RWPE2 (cell line): ENCODE measurements around the gene PBX1.

Experiments used
- ATAC-seq: fragments of 200-7000 bp; cut with Tn5 transposase; 3 replicates; pipeline ENCODE4 v1.9.1; 2021; ENCODE audit warnings: low read depth
- DNase-seq: peaks from one replicate; pipeline ENCODE4 v3.0.0-alpha.2; 2020; ENCODE audit warnings: low spot score
- H3K27ac ChIP-seq: fragments of 450-650 bp; 2 replicates; pipeline ENCODE4 v1.5.1; 2017; ENCODE audit warnings: mild to moderate bottlenecking; ENCODE audit not compliant: poor library complexity, severe bottlenecking
- H3K27me3 ChIP-seq: fragments of 250-450 bp; sonication (Bioruptor Pico); 2 replicates; pipeline ENCODE4 v1.5.1; 2021; ENCODE audit warnings: mild to moderate bottlenecking, moderate library complexity; ENCODE audit not compliant: insufficient read depth, poor library complexity, severe bottlenecking
- H3K36me3 ChIP-seq: fragments of 250-450 bp; sonication (Bioruptor Pico); 2 replicates; pipeline ENCODE4 v1.5.1; 2020; ENCODE audit warnings: low read depth, mild to moderate bottlenecking, moderate library complexity
- H3K4me1 ChIP-seq: fragments of 250-450 bp; sonication (Bioruptor Pico); 2 replicates; pipeline ENCODE4 v1.5.1; 2021; ENCODE audit warnings: mild to moderate bottlenecking, moderate library complexity; ENCODE audit not compliant: insufficient read depth, poor library complexity, severe bottlenecking
- H3K4me3 ChIP-seq: fragments of 250-450 bp; sonication (Bioruptor Pico); 2 replicates; pipeline ENCODE4 v1.5.1; 2021; ENCODE audit warnings: mild to moderate bottlenecking, moderate library complexity; ENCODE audit not compliant: severe bottlenecking
- H3K9me3 ChIP-seq: fragments of 250-450 bp; sonication (Bioruptor Pico); 2 replicates; pipeline ENCODE4 v1.5.1; 2021; ENCODE audit warnings: mild to moderate bottlenecking, moderate library complexity; ENCODE audit not compliant: severe bottlenecking
- CTCF ChIP-seq: fragments of 450-650 bp; IDR thresholded peaks from one replicate; pipeline ENCODE4 v1.5.1; 2017; ENCODE audit warnings: mild to moderate bottlenecking, moderate library complexity; ENCODE audit not compliant: poor library complexity, severe bottlenecking

The PBX1 gene

GRCh38 chr1:164643018-164643417, 84.0 kb downstream of the PBX1 start:
- H3K27me3 ChIP-seq = no peaks in the 10 kb centered on the region
- H3K9me3 ChIP-seq = no peaks in the 10 kb centered on the region
- no peaks in the 10 kb centered on the region for H3K36me3 ChIP-seq
- no peak overlapping the region for H3K4me3 ChIP-seq
- ATAC-seq (no peak), DNase-seq (no peak)
- TF ChIP-seq CTCF = no peak
- H3K27ac ChIP-seq = no peak overlapping the region
- peaks cover 12% of the 10 kb centered on the region for H3K4me1 ChIP-seq

GRCh38 chr1:164644268-164644667, 85.3 kb downstream of the PBX1 start:
- no peak for DNase-seq
- H3K9me3 ChIP-seq = no peaks in the 10 kb centered on the region
- no peak for ATAC-seq
- no peak overlapping the region for H3K27ac ChIP-seq
- no peaks in the 10 kb centered on the region for H3K36me3 ChIP-seq
- TF ChIP-seq CTCF = no peak
- H3K27me3 ChIP-seq = no peaks in the 10 kb centered on the region
- peaks cover 23% of the 10 kb centered on the region for H3K4me1 ChIP-seq
- H3K4me3 ChIP-seq = no peak overlapping the region

- no peak for DNase-seq
- Histone ChIP-seq H3K27ac (no peak overlapping the region), H3K27me3 (no peaks in the 10 kb centered on the region), H3K9me3 (no peaks in the 10 kb centered on the region), H3K4me3 (no peak overlapping the region), H3K36me3 (no peaks in the 10 kb centered on the region), H3K4me1 (peaks cover 25% of the 10 kb centered on the region)
- ATAC-seq = peak; percentile 43; the same call in 2 of the 3 replicates
- TF ChIP-seq CTCF = no peak
Measured at GRCh38 chr1:164644774-164645644, 86.0 kb downstream of the PBX1 start.

DNA sequence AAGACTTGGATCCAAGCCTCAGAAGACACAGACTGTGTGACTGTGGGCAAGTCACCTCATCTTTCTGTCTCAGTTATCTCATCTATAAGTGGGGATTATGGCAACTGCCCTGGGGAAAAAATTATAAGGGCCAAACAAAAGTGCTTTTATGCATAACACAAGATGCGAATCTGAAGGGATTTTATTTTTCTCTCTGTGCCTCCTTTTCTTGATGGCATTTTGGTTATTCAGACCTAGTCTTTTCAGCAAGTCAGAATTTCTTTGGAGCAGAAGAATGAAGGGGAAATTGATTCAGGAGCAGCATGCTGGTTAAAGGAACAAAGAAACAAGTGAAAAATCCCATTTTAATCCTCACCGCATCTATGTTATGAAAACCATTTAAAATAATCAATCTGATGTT, 86.9 kb downstream of the PBX1 start:
- Histone ChIP-seq H3K4me3 (no peak overlapping the region), H3K36me3 (no peaks in the 10 kb centered on the region), H3K9me3 (no peaks in the 10 kb centered on the region), H3K27me3 (no peaks in the 10 kb centered on the region), H3K4me1 (peaks cover 25% of the 10 kb centered on the region), H3K27ac (no peak overlapping the region)
- DNase-seq (no peak), ATAC-seq (no peak)
- TF ChIP-seq CTCF = no peak

- Histone ChIP-seq H3K4me1 (peaks cover 28% of the 10 kb centered on the region), H3K27me3 (no peaks in the 10 kb centered on the region), H3K9me3 (no peaks in the 10 kb centered on the region), H3K27ac (peak overlapping the region; percentile 50), H3K36me3 (no peaks in the 10 kb centered on the region), H3K4me3 (no peak overlapping the region)
- DNase-seq (no peak), ATAC-seq (no peak)
- no peak for TF ChIP-seq CTCF
Measured at GRCh38 chr1:164647211-164647610, 88.2 kb downstream of the PBX1 start.
